H1 (cell line): ENCODE data around the gene ANAPC5.

Experiments used
- ATF2 ChIP-seq: IDR thresholded peaks from 2 replicates; pipeline ENCODE4 v1.6.1; 2012; ENCODE audit warnings: low read length, inconsistent platforms
- EZH2 ChIP-seq: fragments of 200-600 bp; sonication (generic); IDR thresholded peaks from 2 replicates; pipeline ENCODE4 v1.7.1; 2012; ENCODE audit warnings: low read depth, mild to moderate bottlenecking, moderate library complexity, low read length, inconsistent platforms; ENCODE audit not compliant: severe bottlenecking
- ZNF274 ChIP-seq: IDR thresholded peaks from 2 replicates; pipeline ENCODE4 v1.7.0; 2012; ENCODE audit warnings: low read length, borderline replicate concordance; ENCODE audit errors: extremely low read depth
- TF ChIP-seq, protein P1 (sequence below), 3 experiments: IDR thresholded peaks; 1 replicate in 2 of 3; 2 replicates in 1 of 3; pipeline versions ENCODE4 v1.5.1 to v1.6.1; 2011; ENCODE audit warnings: low read length in 3 of 3, mild to moderate bottlenecking in 3 of 3, inconsistent platforms in 2 of 3, low read depth in 1 of 3, moderate library complexity in 1 of 3; ENCODE audit not compliant: insufficient read depth in 1 of 3; ENCODE audit errors: control extremely low read depth in 1 of 3

- TF ChIP-seq, protein P1, sequence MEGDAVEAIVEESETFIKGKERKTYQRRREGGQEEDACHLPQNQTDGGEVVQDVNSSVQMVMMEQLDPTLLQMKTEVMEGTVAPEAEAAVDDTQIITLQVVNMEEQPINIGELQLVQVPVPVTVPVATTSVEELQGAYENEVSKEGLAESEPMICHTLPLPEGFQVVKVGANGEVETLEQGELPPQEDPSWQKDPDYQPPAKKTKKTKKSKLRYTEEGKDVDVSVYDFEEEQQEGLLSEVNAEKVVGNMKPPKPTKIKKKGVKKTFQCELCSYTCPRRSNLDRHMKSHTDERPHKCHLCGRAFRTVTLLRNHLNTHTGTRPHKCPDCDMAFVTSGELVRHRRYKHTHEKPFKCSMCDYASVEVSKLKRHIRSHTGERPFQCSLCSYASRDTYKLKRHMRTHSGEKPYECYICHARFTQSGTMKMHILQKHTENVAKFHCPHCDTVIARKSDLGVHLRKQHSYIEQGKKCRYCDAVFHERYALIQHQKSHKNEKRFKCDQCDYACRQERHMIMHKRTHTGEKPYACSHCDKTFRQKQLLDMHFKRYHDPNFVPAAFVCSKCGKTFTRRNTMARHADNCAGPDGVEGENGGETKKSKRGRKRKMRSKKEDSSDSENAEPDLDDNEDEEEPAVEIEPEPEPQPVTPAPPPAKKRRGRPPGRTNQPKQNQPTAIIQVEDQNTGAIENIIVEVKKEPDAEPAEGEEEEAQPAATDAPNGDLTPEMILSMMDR (IDR thresholded peaks at IDR 0.05; ENCODE audit: control extremely low read depth in 1 of 3, insufficient read depth in 1 of 3, low read depth in 1 of 3, low read length in 3 of 3), result no peak
- TF ChIP-seq EZH2, result no peak
- TF ChIP-seq ZNF274, result no peak
- no peak for TF ChIP-seq ATF2
Observed at GRCh38 chr12:121391619-121392324, 39.6 kb upstream of the ANAPC5 start.
